HG03571 (cell line): ENCODE results near the gene CD99L2.
"Not testable (repeated sequence)": the region's sequence is repeated elsewhere in the genome, so short reads cannot be mapped to it uniquely, and the experiment has no call there.

Experiments used
- ATAC-seq: cut with Tn5 transposase; IDR thresholded peaks from one replicate; pipeline ENCODE4 v1.9.1; 2021; ENCODE audit not compliant: unreplicated experiment

The CD99L2 gene

GRCh38 chrX:150897421-150898320, 797 bp downstream of the CD99L2 start:
- no peak for ATAC-seq

GRCh38 chrX:150896632-150897031, 1.8 kb downstream of the CD99L2 start:
- ATAC-seq = no peak

- ATAC-seq = no peak
Measured at GRCh38 chrX:150893936-150894335, 4.5 kb downstream of the CD99L2 start.

GRCh38 chrX:150889131-150889530, 9.3 kb downstream of the CD99L2 start:
- no peak for ATAC-seq

GRCh38 chrX:150887906-150888465, 10.5 kb downstream of the CD99L2 start:
- ATAC-seq = no peak

GRCh38 chrX:150887268-150887667, 11.2 kb downstream of the CD99L2 start:
- not testable (repeated sequence) for ATAC-seq

GRCh38 chrX:150886381-150886780, 12.1 kb downstream of the CD99L2 start:
- ATAC-seq = no peak

- no peak for ATAC-seq
Measured at GRCh38 chrX:150880808-150881165, 17.7 kb downstream of the CD99L2 start.

GRCh38 chrX:150879855-150880807, 18.3 kb downstream of the CD99L2 start:
- peak; percentile 84 for ATAC-seq

- not testable (repeated sequence) for ATAC-seq
Measured at GRCh38 chrX:150875621-150876020, 22.8 kb downstream of the CD99L2 start.

GRCh38 chrX:150874448-150874847, 24.0 kb downstream of the CD99L2 start:
- no peak for ATAC-seq

- ATAC-seq = peak; percentile 51
Measured at GRCh38 chrX:150873616-150874015, 24.9 kb downstream of the CD99L2 start.

- no peak for ATAC-seq
Measured at GRCh38 chrX:150872773-150873336, 25.6 kb downstream of the CD99L2 start.

GRCh38 chrX:150871341-150871811, 27.1 kb downstream of the CD99L2 start:
- ATAC-seq = no peak

GRCh38 chrX:150870487-150871340, 27.8 kb downstream of the CD99L2 start:
- no peak for ATAC-seq

GRCh38 chrX:150870029-150870428, 28.4 kb downstream of the CD99L2 start:
- no peak for ATAC-seq

GRCh38 chrX:150869450-150869849, 29.0 kb downstream of the CD99L2 start:
- ATAC-seq = no peak

- ATAC-seq = no peak
Measured at GRCh38 chrX:150868625-150869024, 29.8 kb downstream of the CD99L2 start.

- ATAC-seq = no peak
Measured at GRCh38 chrX:150864127-150864526, 34.3 kb downstream of the CD99L2 start.

GRCh38 chrX:150863191-150863590, 35.3 kb downstream of the CD99L2 start:
- no peak for ATAC-seq
